A549 (cell line): ENCODE measurements around the gene PBXIP1.

Experiments
- CTCF ChIP-seq: fragments of >200 bp; sonication (Bioruptor Twin); formaldehyde crosslinking; IDR thresholded peaks from 3 replicates; pipeline ENCODE4 v1.5.1; 2016
- GATA3 ChIP-seq: IDR thresholded peaks from 2 replicates; pipeline ENCODE4 v1.6.1; 2012; ENCODE audit warnings: borderline replicate concordance
- JUN ChIP-seq, 2 experiments: fragments of >200 bp; sonication (Bioruptor Twin); formaldehyde crosslinking; IDR thresholded peaks; 2 replicates in 1 of 2; 3 replicates in 1 of 2; pipeline ENCODE4 v1.6.1; 2016 to 2017
- MAFK ChIP-seq: fragments of 450-650 bp; IDR thresholded peaks from 2 replicates; pipeline ENCODE4 v1.6.1; 2014; ENCODE audit not compliant: partially characterized antibody

DNA sequence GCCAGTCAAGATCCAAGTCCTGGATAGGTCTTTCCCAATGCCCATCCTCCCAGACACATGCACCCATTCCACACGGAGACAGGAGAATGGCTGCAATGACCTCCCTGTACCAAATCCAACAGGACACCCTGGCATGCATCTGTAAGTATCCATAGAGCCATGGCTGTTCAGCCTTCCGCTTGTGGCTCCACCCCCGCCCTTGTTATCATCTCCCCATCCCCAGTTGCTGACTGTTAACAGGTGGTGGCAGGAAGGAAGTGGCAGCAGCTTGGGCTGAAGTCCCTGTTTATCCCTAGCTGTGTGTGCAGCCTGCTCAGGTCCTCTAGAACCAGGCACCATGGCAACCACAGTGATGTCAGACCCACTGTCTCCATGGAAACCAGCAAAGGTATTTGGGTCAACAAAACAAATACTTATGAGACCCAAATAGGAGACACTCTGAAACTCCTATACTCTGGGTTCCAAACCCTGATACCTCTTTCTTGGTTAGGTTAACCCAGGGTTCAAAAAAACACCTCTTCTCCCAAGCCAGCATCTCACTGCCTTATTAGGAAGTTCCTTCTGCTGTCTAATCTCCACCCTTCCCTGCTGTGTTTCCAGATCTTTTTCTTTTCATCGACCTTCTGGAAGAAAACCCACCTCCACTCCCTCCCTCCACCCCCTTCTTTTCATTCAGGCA is 721 bp downstream of the PBXIP1 start:
- TF ChIP-seq CTCF, result no peak
- no peak for TF ChIP-seq JUN (IDR thresholded peaks at IDR 0.05)
- TF ChIP-seq MAFK, result no peak
- no peak for TF ChIP-seq GATA3
